HS-5 (cell line): ENCODE measurements around the gene SGMS1.
A peak's percentile ranks its signal among the peaks of the same experiment; 100 is the strongest.
"Not testable (repeated sequence)": the region's sequence is repeated elsewhere in the genome, so short reads cannot be mapped to it uniquely, and the experiment has no call there.

Experiments
- DNase-seq: peaks from one replicate; pipeline ENCODE4 v3.0.0-alpha.2; 2012; ENCODE audit warnings: low read depth

SGMS1 gene

DNA sequence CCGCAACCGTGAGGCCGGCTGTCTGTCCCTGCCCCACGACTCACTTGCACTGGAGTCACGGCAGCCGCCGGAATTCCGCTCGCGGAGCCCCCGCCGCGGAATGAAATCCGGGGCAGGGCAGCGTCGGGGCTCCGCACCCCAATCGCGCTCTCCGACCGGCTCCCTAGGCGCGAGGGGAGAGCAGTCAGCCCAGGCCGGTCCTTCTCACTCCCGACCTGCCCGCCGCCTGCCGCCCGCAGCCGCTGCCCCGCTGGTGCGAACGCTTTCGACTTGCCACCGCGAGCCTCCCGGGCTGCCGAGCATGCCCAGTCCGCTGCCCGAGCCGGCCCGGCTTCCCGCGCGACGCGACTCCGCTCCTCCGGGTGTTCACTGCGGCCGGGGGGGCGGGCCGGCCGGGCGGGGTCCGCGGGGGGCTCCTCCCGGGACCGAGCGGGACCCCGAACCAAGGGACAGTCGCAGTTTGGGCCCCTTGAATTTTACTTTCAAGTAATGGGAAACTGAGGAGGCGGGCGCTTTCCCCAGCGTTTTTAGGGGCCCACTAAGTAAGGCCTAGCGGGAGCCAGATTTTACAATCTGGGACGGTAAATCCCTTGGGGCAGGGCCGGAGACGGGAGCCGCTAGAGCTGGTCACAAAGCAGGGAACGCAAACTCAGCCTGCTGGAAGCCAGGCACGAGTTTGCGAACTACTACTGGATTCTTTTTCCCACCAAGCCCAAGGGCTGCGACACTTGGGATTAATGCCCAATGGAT, at the start of gene SGMS1:
TSS of gene SGMS1 (minus strand) at position 294 of the 750 bp plus-strand sequence. CDS start 279,842 bp downstream, outside the sequence.
- no peak for DNase-seq

DNA sequence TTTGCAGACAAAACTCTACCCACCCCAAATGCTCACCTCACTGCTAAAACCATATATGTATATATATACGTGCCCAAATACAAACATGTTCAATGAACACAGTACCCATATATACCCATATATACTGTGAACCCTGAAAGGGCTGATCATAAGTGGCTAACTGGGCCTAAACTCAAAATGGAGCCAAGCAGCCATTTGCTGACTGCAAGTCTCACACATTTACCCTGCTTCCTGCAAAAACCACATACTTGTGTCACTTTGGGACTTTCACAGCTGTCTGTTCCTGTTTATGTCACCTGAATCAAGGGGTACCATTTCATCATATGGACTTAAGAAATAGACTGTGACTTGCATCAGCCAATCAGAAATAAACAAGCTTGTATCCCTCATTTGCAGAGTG, 48.4 kb upstream of the SGMS1 start:
- not testable (repeated sequence) for DNase-seq

DNA sequence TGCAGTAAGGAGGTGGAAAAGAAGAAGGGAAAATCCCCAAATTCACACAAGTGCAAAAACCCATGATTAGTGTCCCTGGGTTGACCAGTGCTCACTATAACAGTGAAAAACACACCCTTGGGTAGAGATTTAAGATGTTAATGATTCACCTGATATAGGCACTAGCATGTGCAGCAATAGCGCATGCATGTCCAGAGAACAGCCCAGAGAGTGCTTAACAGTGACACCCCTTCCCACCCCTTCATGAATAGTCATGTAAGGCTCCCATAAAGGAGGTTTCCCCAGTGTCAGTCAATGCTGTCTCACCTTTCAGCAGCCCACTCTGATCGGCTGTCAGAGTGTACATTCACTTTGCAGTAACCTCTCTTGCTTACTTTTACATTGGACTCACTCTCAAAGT, 47.9 kb upstream of the SGMS1 start:
- DNase-seq: not testable (repeated sequence)

DNA sequence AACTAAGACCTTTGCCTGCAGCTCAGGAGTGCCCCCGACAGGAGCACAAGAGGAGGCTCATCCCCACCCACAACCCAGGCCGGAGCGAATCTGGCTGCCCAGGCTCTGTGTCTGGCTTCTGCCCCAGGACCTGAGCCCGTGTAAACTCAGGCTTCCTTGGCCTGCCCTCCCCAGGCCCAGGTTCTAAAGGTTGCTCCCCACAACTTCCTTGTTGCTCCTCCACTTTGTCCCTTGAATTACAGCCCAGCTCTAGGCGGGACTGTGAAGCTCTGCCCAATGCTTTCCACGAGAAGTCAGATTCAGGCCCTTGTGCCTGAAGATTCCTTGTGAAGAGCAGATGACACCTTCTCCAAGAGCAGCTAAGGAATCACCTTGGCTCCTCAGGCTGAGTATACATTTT, 46.2 kb upstream of the SGMS1 start:
- not testable (repeated sequence) for DNase-seq

DNA sequence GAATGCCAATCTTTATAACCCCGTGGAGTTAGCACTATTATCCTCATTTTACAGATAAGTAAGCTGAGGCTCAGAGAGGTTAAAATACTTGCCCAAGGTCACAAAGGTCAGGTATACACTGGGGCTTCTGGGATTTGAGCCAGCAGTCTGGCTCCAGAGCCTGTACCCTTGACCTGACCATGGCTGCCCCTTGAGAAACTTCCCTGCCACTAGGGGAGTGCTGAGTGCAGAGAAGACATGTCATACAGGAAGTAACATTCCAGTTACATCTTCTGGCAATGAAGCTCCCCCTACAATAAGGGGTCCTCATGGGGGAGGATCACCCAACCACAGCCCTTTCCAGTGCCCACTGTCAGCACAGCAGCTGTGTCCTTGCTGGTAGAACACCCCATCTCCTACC, 43.6 kb upstream of the SGMS1 start:
- not testable (repeated sequence) for DNase-seq

DNA sequence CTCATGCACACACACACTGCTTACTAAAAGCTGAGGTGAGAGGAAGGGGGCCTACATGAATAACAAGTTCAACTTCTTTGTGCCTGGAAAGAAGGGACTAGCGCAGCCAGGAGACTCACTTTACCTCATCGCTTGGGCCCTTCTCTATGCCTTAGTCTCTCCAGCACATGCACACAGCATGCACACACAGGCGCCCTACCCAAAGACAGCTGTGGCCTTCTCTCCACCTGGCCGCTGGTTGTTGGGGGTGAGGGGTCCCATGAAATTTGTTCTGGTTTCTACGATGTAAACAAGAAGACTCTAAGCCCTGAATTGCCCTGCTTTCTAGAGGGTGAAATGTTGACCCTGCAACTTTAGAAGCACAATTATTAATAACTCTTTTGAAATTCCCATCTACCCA, 38.7 kb upstream of the SGMS1 start:
- not testable (repeated sequence) for DNase-seq

DNA sequence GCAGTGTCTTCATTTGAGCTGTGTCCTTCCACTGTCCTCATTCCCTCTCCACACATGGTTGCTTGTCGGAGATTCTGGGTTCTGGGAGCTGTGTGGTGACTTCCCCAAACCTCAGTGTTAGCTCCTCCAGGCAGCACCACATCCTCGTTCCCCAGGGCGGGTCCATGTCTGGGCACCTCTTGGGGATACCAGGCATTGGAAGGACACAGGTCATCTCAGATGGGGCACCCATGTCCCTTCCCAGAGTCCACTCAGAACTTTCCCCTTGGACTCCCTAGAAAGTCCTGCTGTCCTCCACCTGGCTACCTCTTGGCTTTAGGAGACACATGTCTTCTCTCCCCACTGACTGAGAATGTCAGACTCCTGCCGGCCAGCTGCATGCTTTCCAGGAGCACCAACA, 37.8 kb upstream of the SGMS1 start:
- DNase-seq: not testable (repeated sequence)

DNA sequence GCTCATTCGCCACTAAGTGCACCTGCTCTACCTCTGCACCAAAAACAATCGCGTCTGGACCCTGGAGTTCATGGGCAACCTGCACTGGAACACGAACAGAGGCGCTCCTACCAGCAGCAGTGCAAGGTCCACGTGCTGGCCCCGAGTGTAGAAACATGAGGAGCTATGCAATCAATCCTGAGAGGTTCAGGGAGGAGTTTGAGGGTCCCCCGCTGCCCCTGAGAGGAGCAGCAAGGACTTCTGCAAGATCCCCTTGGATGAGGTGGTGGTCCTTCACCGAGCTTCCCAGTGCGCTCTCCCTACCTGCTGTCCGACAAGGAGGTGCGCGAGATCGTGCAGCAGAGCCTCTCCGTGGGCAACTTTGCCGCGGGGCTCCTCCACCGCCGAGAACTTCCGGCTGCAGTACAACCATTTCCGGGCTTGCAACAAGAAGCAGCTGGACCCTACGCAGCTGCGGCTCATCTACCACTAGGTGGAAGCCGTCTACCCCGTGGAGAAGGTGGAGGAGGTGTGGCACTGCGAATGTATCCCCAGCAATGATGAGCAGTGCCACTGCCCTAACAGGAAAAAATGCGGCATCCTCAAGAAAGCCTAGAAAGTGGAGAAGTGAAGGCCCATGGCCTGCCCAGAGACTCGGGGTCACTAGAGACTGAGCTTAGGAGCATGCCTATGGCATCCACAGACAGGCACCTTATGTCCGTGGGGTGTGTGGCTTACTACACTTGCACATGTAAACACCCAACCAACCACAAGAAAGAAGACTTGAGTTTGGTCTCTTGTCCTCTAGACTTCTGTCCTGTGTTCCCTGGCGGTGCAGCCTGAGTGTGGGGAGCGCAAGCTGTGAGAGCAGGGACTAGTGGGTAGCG, 36.3 kb upstream of the SGMS1 start:
- peak; percentile 33 for DNase-seq

DNA sequence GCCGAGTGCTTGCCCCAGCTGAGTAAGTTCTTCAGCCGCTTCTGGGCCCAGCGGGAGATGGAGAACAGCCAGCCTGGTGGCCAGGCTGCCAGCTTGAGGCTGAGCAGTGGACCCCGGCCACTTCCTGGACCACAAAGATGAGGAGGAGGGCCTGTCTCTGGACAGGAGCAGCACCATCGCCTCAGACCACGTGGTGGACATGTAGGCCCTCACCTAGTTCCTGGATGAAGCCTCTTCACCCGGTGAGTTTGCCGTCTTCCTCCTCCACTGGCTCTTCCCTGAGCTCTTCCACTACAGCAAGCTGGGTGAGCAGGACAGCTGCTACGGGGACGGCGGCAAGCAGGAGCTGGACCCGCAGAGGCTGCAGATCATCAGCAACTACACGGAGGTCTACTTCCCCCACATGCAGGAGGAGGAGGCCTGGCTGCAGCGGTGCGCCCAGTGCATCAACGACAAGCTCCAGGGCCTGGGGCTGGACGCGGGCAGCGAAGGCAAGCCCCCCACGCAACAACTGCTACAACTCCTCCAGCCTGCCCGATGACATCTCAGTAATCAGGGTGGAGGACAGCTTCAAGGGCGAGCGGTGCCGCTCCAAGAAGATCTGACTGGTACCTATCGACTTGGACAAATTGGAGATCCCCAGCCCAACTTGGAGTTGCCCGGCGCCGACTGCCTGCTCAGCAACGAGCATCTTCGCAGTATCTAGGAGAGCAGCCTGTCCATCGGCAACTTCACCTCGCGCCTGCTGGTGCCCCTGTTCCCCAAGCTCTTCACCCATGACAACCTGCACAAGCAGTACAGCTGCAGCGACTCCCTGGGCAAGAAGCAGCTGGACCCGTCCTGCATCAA, 35.5 kb upstream of the SGMS1 start:
- not testable (repeated sequence) for DNase-seq

DNA sequence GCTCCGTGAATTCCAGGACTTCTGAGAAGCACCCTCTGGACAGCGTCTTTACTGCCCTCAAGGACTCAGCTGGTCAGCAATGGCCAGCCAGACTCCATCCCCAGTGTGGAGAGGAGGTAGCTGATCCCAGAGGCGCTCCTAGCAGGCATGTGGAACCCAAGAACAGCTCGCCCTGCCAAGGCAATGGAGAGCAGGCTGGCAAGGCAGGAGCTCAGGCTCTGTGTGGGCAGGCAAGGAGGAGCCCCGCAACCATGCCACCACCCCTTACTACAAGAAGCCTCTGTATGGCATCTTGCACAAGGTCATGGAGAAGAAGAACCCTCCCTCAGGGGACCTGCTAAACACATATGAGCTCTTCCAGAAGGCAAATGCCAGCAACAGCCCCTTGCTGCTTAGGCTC, 34.4 kb upstream of the SGMS1 start:
- no peak for DNase-seq

DNA sequence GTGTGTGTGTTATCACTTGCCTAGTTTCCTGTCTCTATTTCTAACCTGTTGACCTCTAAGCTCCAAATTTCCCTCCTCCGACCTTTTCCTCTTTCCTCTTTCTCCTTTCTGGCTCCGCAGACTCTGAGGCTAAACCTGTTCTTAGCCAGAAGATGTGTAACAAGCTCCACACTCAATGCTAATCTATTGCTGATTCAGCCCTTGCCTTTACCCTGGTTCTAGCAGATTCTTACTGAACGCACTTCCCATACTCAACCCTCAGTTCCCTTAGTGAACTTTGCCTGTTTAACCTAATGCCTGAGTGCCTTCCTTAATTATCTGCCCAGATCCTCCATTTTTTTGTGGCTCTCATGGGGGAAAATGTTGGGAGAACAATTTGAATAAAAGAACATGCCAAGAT, 30.0 kb upstream of the SGMS1 start:
- DNase-seq: no peak

DNA sequence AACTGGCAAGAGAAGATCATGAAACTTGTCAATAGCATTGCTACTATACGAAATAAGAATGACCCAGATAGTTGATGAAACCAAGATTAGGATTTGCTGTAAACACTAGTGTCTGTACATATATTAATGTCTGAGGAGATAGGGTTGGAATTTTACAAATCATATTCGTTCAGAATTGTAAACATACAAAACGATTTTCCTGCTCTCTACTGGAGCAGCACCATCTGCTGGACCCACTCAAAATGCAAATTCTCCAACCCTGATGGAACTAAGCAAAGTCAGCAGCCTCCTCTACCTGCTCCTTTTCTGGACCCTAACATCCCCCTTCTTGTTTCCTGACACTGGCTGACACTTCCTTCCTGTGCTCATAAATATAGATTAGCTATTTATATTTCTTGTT, 29.4 kb upstream of the SGMS1 start:
- DNase-seq: no peak

DNA sequence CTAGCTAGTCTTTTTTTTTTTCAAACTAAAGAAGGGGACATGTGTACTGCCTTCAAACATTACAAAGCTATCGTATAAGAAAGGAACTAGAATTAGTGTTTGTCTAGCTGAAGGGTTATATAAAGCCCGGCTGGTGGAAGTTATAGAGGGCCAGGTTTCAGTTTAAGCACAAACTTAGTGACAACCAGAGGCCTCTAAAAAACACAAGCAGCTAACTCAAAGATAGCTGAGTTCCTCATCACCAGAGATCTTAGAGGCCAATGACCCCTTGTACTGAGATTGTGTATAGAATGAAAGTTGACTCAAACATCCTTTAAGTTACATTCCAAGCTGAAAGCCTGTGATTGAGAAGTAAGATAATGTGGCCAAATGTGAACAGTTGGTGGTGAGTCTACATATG, 28.1 kb upstream of the SGMS1 start:
- no peak for DNase-seq

DNA sequence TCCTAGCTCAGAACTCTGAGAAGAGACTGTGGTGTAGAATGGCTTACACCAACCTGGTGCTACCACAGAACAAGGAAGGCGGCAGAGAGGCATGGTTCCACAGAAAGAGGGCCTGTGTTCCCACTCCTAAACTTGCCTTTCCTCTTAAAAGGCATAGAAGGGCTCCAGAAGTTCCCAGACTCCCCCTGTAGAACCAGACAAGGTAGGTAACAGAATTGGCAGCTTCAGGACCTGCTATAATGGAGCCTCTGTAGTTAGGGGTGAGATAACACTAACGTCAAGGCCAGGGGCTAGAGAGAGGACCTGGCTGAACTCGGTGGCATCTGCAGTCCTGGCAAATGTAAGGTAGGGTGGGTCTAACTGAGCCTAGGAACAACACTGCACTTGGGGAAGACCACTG, 26.7 kb upstream of the SGMS1 start:
- no peak for DNase-seq

DNA sequence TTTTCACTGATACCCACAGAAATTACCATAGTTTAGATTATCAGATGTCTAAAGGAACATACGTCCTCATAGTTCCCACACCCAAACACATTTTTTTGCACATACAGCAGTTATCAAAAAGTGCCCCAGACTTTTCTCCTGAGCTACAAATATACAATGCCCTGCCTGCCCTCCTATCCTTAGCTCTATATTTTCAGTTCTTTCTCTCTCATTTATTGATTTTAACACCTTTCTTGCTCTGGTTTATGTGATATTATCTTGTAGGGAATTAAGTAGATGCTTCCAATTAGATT, 25.1 kb upstream of the SGMS1 start:
- DNase-seq: no peak

DNA sequence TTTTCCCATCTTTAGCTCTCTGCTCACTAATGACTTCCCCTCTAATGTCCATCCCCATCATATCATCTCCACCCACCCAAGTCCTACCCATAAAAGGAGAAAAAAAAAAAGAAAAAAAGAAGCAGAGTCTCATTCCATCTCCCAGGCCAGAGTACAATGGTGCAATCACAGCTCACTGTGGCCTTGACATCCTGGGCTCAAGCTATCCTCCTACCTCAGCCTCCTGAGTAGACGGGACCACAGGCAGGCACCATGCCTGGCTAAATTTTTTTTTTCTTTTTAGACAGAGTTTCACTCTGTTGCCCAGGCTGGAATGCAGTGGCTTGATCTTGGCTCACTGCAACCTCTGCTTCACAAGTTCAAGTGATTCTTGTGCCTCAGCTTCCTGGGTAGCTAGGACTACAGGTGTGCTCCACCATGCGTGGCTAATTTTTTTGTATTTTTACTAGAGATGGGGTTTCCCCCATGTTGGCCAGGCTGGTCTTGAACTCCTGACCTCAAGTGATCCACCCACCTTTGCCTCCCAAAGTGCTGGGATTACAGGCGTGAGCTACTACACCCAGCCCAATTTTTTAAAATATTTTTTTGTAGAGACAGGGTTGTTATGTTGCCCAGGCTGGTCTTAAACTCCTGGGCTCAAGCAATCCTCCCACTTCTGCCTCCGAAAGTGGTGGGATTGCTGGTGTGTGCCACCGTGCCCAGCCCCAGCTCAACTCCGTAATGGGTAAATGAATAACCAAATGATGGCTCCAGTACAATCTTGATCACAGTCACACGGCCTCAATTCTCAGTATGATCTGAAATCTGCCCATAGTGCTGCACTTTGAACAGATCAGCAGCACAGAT, 24.6 kb upstream of the SGMS1 start:
- DNase-seq: no peak

DNA sequence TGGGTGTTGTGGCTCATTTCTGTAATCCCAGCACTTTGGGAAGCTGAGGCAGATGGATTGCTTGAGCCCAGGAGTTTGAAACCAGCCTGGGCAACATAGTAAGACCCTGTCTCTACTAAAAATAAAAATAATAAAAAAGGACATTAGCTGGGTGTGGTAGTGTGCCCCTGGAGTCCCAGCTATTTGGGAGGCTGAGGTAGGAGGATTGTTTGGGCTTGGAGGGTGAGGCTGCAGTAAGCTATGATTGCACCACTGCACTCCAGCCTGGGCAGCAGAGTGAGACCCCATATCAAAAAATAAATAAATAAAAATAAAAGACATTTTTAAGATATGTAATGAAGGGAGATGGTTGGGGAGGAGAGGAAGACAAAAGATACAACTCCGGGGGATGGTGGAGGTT, 23.6 kb upstream of the SGMS1 start:
- not testable (repeated sequence) for DNase-seq

DNA sequence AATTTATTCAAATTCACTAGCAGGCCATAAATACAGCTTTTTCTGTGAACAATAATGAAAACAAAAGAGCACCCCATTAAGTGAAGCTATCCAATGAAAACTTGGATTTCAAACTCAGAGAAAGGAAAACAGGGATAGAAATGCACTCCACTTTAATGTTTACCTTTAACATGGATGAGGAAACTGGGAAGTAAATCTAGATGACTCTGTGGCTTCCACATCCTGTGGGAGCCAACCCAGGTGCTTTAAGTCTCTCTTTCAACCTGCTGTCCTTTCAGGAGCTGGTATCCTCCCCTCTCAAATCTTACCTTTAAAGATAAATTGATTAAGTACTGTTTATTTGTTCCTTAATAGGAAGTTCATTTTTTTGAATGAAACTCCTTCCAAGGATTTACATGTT, 21.5 kb upstream of the SGMS1 start:
- no peak for DNase-seq

DNA sequence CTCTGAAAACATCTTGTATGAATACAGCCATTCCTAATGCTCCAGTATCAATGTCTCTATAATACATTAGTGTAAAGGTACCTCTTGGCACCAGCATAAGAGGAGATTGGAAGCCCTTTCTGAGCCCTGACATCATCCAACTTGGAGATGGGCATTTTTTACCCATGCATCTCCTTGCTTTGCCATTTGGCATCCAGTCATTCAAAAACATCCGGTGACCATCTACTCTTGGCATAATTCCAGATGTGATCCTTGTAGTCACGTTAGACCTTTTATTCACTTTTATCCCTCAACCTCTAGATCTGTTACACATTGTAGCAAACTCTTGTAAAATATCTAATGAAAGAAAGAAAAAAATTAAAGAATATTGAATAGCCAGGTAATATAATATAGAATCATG, 17.9 kb upstream of the SGMS1 start:
- DNase-seq: no peak

DNA sequence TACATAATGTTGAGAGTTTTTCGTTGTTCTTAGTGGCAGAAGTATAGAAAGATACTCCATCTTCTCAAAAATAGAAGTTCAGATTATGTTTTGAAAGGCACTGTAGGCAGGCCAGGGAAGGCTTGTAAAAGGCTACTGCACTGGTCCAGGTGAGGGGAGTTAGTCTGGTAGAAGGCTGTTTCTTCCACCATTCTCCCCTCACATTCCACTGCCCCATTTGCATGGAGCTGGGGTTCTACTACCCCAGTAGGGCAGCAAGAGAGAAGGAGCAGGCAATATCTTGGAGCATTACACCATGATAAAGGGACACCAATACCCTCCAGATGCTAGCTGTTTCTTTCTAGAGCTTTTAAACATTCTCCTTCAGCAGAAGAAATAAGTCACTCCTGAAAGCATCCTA, 16.5 kb upstream of the SGMS1 start:
- no peak for DNase-seq
